Suppressor macrophage (primary cell): ENCODE measurements around the gene SPATA21.
"Not testable (repeated sequence)": the region's sequence is repeated elsewhere in the genome, so short reads cannot be mapped to it uniquely, and the experiment has no call there.

Experiments
- DNase-seq, 4 experiments: peaks; one replicate each; pipeline ENCODE4 v3.0.0-alpha.2; 2020 to 2022
- total RNA-seq, 17 experiments: gene quantifications; one replicate each; lab custom pipeline; 2026; ENCODE audit warnings: mixed read lengths in 6 of 17, inconsistent platforms in 3 of 17; lab: John Stamatoyannopoulos, UW

Gene SPATA21, protein sequence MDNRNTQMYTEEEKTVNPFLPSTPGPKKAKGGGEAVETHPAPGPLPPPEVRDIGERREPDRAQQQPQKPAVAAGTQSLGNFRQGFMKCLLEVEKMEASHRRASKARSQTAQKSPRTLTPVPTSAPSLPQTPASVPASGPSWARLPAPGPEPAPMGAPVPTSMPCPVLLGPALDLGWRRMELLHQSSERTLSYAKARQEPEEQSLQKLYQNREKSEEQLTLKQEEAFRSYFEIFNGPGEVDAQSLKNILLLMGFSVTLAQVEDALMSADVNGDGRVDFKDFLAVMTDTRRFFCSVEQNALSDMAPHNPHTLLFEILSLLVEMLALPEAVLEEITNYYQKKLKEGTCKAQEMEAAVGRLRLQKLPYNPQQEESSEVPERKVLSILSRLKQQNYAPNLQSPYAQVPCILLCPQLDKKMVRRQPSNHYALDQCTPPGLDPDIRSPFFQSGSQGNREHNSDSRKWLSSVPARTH
- 0 to 3.1 (median 0.07) reads per million in 17 experiments for total RNA-seq

DNA sequence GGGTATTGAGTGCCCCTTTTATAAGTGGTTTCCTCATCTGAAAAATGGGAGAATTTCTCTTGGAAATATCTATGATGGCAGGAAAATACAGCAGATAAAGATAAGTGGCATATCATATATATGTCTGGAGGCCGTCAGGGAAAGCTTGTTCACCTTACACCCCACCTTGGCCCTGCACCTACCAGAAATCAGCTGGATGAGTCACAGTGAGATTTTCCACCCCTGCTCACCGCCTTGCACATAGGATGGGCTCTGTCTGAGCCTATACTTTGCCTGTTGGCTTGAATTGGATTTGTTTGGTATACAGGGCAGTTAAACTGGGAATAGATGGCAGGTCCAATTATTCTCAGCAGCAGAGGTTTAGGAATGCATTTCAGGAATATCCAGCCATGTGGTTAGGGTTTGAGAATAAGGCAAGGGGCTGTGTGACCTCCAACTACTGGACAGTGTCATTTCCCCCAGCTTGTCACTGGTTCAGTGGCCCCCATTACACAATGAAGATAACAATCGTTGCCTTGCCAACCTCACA, at the start of gene SPATA21:
TSS of gene SPATA21 (minus strand) at position 479 of the 529 bp plus-strand sequence. CDS start 6,053 bp downstream, outside the sequence.
- no peak for DNase-seq

DNA sequence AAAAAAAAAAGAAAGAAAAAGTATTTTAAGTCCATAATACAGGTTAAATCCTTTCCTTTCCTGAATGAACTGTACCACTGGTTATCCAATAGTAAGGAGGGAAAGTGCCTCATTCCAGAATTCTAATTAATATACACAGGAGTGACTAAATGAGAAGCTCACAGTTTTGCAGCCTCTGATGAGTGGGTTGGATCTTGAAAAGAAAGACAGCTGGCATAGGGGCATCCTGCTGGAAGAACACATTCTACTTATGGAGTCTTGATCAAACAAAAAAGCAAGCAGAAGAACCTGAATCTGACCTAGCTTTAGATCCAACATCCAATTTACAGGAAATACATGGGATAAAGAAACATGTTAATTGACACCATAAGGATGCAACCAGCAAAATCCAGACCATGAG, 49.8 kb upstream of the SPATA21 start:
- DNase-seq, result not testable (repeated sequence)

DNA sequence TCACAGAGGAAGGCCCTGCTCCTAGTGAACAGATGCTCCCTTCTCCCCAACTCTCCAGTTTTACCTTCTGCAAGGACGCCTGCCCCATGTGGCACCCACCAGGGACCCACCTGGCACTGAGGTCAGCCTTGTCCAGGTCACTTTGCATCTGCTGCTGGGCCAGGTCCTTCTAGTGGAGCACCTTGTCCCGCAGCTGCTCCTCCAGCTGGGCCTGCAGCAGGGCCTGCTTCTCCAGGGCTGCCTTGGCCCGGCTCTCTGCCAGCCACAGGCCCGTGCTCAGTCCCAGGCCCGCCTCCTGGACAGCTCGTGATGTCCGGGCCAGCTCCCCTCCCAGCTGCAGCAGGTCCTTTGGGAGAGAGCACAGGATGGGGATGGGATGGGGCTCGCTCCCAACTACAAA, 49.1 kb upstream of the SPATA21 start:
- not testable (repeated sequence) for DNase-seq

DNA sequence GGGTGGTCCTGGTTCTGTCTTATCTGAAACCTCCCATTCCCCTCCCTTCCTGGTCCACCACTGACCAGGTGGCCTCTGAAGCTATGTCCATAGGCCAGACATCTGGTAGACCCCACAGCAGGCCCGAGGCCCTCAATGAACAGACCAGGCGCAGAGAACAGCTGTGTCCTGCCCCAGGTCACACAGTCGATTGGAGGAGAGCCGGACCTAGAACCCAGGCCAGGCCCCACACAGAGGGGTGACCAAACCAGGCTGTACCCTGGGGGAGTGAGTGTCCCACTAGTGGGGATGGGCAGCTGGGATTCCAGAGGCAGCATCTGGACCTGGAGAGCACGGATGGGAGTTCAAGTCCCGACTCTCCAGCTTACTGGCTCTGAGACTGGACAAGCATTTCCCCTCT, 47.7 kb upstream of the SPATA21 start:
- DNase-seq, result no peak

DNA sequence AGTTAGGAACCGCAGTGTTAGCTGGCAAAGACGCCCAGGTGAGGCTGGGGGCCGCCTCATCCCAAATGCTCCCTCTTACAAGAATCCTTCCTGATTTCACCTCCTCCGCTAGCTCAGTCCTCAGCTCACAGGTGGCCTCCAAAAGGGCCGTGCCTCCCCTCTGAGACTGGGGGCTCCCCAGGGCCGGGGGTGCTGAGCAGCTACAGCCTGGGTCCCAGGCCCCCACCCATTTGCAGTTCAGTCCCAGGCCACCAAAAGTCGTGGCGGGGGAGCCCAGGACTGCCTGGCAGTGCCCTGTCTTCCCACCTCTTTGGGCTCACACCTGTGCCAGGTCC, 47.2 kb upstream of the SPATA21 start:
- DNase-seq, result no peak

- not testable (repeated sequence) for DNase-seq
Measured at GRCh38 chr1:16483639-16484500, 46.6 kb upstream of the SPATA21 start.

DNA sequence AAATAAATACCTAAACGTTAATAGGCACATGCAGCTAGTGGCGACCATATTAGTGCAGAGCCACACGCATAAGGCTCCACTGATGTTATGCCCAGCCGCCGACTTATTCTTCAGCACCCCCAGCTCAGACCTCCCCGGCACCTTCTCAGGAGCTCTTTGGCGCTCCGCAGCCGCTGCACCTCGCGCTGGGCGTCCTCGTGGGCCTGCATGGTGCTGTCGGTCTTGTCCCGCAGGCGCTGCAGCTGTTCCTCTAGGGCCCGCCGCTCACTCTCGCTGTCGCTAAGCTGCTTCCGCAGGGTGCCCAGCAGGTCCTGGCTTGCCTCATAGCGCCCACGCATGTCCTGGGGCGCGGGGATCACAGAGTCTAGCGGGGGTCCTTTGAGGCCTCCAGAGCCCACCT, 45.9 kb upstream of the SPATA21 start:
- DNase-seq, result not testable (repeated sequence)

- no peak for DNase-seq
Measured at GRCh38 chr1:16478091-16478490, 40.9 kb upstream of the SPATA21 start.

DNA sequence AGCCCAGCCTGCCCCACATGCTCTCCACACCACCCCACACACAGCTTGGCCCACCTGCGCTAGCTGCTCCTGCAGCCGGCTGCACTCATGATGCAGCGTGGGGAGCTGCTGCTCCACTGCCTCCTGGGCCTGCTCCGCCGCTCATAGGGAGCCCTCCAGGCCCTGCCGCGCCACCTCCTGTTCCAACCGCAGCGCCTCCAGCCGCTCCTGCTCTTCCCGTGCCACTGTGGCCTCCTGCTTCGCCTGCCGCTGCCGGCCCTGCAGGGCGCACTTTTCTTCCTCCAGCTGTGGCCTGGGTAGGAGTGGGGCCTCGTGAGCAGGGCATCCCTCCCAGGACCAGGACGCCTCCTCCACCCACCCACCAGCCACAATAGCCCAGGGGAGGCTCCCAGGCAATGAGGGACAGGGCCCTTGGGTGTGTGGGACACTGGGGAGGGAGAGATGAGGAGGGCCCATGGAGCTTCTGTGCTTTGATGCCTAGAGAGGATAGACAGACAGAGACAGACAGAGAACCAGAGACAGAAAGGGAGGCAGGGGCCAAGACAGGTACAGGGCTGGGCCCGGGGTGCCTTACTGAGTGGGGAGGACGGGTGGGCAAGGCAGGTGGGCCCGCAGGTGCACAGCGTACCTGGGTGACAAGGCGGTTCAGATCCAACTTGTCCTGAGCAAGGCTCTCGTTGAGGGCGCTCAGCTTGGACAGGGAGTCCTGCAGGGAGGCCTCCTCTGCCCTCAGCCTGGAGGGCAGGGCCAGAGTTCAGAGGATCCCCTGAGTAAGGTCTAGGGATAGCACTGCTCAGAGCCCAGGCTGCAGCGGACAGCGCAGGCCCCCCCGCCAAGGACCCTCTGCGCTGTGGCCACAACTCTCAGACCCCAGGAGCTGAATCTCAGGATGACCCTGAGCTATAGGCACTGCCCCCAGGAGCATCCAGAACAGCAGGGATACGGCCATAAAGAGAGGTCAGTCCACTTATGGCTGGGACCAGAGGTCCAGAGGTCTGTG, 38.8 kb upstream of the SPATA21 start:
- not testable (repeated sequence) for DNase-seq

DNA sequence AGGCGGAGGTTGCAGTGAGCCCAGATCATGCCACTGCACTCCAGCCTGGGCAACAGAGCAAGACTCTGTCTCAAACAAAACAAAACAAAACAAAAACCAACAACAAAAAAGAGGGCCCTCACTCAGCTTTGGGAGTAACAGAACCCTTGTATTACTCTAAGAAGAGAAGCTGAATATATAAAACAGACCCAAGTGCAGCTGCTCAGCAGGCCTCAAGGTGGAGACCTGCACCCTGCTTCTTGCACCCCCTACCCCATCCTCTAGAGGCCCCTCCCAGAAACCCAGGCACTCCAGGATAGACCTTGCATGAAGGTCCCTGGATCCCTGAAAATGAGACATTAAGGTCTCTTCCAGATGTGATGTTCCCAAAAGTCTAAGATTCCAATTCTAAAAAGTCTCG, 37.7 kb upstream of the SPATA21 start:
- not testable (repeated sequence) for DNase-seq

DNA sequence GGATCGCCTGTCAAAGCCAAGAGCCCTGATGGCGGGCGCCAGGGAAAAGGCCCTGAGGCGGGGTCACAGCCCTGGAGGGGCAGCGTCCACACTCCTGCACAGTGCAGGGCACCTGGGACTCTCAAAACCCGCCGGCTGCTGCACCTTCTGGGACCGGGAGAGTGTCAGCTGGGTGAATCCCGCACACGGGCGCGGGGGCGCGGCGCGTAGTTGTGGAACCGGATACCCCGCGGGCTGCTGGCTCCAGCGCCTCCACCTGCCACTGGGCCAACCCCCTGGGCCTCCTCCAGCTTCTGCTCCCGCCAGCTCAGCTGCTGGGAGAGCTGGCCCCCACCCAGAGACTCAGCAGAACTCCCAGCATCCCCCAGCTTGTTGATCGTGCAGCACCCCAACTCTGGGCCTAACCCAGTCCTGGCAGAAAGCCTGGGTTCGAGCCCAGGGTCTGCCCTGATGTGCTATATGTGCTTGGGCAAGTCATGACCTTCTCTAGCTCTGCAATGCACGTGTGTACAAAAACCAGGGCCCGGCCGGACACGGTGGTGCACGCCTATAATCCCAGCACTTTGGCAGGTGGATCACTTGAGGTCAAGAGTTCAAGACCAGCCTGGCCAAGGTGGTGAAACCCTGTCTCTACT, 37.1 kb upstream of the SPATA21 start:
- no peak for DNase-seq

DNA sequence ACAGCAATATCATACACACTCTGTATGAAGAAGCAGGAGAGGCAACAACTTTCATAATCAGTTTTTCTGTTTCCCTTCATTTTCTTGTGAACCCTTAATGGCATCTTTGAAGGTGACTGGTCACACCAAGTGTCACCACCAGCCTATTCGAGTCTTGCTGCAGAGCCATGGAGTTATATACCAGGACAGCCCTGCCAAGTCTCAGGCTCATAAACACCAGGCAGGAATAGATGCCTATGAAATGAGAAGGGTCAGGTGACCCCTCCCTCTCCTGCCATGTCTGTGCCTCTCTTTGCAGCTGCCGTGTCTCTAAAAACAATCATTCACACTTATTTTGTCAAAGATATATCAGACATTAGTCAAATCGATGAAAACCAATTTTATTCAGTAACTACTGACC, 31.3 kb upstream of the SPATA21 start:
- DNase-seq, result no peak

DNA sequence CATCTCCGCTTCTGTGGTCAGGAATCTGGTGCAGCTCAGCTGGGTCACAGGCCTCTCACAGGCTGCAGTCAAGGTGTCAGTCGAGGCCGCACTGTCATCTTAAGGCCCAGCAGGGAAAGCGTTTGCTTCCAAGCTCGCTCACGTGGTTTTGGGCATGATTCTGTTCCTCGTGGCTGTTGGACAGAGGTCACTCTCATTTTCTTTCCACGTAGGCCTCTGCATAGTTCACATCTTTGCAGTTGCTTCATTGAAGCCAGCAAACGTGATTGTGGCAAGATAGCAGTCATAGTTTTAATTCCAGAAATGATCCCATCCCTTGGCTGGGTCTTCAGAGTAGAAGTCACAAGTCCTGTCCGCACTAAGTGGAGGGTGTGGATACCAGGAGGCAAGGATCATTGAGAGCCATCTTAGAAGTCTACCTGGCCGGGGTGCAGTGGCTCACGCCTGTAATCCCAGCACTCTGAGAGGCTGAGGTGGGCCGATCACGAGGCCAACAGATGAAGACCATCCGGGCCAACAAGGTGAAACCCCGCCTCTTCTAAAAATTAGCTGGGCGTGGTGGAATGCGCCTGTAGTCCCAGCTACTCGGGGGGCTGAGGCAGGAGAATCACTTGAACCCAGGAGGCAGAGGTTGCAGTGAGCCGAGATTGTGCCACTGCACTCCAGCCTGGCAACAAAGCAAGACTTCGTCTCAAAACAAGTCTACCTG, 27.8 kb upstream of the SPATA21 start:
- no peak for DNase-seq

GRCh38 chr1:16462773-16463330, 25.6 kb upstream of the SPATA21 start:
- DNase-seq, result no peak

- no peak for DNase-seq
Measured at GRCh38 chr1:16461681-16462080, 24.5 kb upstream of the SPATA21 start.

DNA sequence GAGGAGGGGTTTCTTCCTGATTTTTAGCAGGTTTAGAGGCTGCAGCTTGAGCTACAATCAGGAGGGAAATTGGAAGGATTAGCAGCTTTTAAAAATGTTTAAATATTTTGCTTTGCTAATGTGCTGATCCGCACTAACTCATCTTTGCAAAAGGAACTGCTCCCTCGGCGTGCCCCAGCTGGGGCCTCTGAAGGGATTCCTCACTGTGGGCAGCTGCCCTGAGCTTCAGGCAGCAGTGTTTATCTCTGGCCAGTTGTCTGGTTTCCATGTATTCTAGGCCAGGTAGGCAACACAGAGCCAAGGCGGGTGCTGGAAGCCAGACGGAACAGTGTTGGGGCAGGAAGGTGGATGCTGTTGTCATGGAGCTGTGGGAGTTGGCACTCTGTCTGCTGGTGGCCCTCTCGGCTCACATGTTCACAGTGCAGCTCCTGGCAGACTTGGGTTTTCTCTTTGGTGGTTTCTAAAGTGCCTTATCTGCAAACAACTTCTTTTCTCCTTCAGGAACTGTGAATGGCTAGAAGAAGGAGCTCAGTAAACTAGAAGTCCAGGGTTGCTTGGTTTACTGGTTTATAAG, 22.2 kb upstream of the SPATA21 start:
- no peak for DNase-seq

- DNase-seq, result no peak
Measured at GRCh38 chr1:16458831-16459230, 21.6 kb upstream of the SPATA21 start.

GRCh38 chr1:16456151-16456550, 18.9 kb upstream of the SPATA21 start:
- DNase-seq, result not testable (repeated sequence)

GRCh38 chr1:16454909-16455308, 17.7 kb upstream of the SPATA21 start:
- DNase-seq, result not testable (repeated sequence)
